GM12892 (cell line): ENCODE data around the gene SH3RF3.

Experiments used
- POLR2A ChIP-seq: IDR thresholded peaks from 2 replicates; pipeline ENCODE4 v1.6.1; 2011; ENCODE audit warnings: low read depth, low read length, control low read depth
- TAF1 ChIP-seq: IDR thresholded peaks from 2 replicates; pipeline ENCODE4 v1.6.1; 2011; ENCODE audit warnings: low read depth, mild to moderate bottlenecking, control low read depth, low read length, borderline replicate concordance

- no peak for TF ChIP-seq POLR2A
- TF ChIP-seq TAF1: no peak
Measured at GRCh38 chr2:109508556-109508955, 379.6 kb downstream of the SH3RF3 start.
